HG03457 (cell line): ENCODE results near the gene JUP.

Experiments used
- ATAC-seq: cut with Tn5 transposase; IDR thresholded peaks from one replicate; pipeline ENCODE4 v1.9.1; 2021; ENCODE audit warnings: moderate number of reproducible peaks; ENCODE audit not compliant: unreplicated experiment

The JUP gene

GRCh38 chr17:41760878-41761277, 25.6 kb downstream of the JUP start:
- ATAC-seq, result no peak

- ATAC-seq, result no peak
These were observed 27.9 kb downstream of the JUP start for GRCh38 chr17:41758601-41759000.

DNA sequence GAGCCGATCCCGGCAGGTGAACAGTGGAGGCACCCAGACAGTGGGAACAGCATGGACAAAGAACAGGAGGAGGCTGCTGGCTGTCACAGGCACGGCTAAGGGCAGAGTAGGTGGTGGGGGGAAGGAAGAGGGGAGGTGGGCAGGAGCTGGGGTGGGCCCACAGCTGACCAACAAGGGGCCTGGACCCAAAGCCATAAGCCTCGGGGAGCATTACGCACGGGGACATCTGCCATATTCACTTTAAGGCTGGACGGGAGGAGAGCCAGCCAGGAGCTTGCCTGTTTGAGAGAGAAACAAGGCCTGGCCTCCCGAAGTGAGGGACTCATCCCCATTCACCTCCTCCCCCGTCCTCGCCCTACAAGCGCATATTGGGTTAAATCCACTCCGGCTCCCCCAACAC, 32.4 kb downstream of the JUP start:
- ATAC-seq, result no peak

DNA sequence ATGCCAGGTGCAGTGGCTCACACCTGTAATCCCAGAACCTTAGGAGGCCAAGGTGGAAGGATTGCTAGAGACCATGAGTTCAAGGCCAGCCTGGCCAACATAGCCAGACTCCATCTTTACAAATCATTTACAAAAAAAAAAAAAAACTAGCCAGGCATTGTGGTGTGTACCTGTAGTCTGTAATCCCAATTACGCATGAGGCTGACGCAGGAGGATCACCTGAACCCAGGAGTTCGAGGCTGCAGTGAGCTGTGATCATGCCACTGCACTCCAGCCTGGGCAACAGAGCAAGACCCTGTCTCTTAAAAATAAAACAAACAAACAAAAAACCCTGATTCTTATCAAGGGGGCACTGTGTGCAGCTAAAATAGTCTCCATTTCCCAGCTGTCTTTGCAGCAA, 35.2 kb downstream of the JUP start:
- ATAC-seq, result no peak

GRCh38 chr17:41750862-41751261, 35.6 kb downstream of the JUP start:
- no peak for ATAC-seq

- no peak for ATAC-seq
These were observed 38.2 kb downstream of the JUP start for GRCh38 chr17:41748275-41748674.

- ATAC-seq, result no peak
These were observed 44.8 kb downstream of the JUP start for GRCh38 chr17:41741709-41742108.

DNA sequence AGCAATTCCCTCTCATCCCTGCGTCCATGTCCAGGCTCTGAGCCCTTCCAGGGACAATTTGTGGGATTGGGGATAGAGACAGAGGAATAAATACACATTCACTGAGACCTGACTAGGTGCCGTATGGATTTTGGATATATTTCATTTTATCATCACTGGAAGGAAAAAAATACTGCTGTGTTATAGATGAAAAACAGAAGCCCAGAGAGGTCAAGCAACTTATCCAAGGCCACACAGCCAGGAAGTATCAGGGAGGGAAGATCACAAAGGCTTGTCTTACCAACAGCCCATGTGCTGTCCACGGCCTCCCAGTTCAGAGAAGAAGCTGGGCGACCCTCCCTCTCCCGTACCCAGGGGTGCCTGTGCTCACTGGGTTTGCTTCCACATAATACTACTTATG, 46.0 kb downstream of the JUP start:
- ATAC-seq, result no peak

DNA sequence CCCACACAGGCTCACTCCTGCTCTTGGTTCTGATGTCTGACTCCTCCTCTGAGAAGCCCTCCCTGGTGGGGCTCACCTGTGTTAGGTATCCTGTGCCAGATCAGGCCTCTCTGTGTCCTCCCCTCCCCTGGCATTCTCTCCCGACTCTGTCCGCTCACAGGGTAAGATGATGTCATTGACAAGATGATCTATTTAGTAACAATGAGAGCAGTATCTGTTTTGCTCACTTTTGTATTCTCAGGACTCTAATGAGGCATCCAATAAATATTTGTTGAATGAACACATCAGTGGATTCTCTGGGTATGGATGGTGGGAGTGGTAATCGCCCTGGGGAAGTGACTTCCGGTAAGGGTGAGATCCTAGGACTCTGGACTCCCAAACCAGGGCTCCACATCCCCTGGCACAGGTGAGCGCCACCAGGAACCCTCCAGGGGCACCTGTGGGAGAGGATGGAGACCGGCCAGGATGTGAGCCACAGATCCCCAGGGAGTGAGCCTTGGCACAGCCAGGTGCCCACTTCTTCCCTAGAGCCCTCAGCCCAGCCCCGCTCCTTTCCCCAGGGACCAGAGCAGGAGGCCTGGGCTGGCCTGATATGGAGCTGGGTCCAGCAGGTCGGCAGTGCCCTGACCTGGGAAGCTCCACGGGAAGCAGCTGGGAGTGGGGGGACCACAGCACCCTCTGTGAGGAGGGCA, 46.7 kb downstream of the JUP start:
- no peak for ATAC-seq

GRCh38 chr17:41738801-41739112, 47.8 kb downstream of the JUP start:
- ATAC-seq, result no peak

DNA sequence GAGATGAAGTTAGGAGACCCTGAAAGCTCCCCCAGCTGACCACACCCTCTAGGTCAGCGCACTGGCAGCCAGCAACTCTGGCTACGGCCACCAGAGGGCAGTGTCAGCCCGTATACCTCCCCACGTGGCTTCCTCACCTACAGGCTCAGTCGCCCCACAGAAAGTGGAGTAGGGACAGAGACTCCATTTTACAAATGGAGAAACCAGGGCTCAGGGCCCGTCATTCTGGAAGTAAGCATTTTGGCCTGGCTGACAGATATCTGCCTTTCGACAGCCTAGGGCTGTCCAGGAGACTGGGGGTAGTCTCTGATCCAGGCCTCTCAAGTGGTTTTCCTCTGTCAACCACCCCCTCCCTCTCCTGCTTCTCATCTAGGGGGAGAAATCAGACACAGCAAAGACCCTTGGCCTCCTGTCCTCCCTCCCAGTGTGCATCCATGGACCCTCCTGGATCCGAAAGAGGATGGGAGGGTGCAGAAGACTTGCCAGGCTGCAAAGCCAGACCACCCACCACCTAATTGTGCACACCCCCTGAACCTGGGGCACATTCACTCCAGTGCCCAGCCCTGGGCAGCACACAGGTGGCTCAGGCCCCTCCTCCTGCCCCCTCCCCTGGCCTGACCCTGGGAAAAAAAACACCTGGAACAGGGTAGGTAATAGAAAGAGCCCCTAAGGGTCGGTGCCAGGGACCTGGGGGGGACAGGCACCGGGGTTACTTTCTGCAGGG, 48.3 kb downstream of the JUP start:
- ATAC-seq, result no peak

- no peak for ATAC-seq
These were observed 48.9 kb downstream of the JUP start for GRCh38 chr17:41737680-41738023.

DNA sequence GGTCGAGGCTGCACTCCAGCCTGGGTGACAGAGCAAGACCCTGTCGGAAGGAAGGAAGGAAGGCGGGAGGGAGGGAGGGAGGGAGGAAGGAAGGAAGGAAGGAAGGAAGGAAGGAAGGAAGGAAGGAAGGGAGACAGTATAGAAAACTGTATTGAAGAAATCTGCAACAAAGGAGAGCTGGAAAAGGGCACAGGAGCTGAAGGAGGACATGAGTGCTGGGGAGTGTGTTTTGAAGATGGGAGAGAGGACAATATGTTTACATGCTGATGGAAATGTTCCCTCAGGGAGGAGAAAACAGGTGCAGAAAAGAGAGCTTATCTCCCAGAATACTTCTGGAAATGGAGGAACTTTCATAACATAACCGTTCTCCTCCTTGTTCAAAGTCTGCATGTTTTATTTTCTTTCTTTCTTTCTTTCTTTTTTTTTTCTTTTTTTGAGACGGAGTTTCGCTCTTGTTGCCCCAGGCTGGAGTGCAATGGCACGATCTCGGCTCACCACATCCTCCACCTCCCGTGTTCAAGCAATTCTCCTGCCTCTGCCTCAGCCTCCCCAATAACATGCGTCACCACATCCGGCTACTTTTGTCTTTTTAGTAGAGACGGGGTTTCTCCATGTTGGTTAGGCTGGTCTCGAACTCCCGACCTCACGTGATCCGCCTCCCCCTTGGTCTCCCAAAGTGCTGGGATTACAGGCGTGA, 49.4 kb downstream of the JUP start:
- ATAC-seq, result no peak

- no peak for ATAC-seq
These were observed 50.8 kb downstream of the JUP start for GRCh38 chr17:41735744-41736143.

DNA sequence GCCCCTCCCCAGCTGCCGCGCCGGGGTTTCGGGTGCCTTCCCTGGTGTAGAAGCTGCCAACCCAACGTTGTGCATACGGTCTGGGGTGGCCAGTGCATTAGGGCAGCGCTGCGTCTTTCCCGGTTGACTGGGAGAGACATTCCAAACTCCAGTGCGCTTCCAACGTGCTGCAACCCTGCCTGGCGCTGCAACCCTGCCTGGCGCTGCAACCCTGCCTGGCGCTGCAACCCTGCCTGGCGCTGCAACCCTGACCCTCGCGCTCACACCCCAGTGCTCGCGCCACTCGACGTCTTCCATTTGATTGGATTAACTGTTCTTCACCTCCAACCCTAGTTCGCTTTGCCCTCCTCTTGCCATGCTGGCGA, 51.6 kb downstream of the JUP start:
- no peak for ATAC-seq

DNA sequence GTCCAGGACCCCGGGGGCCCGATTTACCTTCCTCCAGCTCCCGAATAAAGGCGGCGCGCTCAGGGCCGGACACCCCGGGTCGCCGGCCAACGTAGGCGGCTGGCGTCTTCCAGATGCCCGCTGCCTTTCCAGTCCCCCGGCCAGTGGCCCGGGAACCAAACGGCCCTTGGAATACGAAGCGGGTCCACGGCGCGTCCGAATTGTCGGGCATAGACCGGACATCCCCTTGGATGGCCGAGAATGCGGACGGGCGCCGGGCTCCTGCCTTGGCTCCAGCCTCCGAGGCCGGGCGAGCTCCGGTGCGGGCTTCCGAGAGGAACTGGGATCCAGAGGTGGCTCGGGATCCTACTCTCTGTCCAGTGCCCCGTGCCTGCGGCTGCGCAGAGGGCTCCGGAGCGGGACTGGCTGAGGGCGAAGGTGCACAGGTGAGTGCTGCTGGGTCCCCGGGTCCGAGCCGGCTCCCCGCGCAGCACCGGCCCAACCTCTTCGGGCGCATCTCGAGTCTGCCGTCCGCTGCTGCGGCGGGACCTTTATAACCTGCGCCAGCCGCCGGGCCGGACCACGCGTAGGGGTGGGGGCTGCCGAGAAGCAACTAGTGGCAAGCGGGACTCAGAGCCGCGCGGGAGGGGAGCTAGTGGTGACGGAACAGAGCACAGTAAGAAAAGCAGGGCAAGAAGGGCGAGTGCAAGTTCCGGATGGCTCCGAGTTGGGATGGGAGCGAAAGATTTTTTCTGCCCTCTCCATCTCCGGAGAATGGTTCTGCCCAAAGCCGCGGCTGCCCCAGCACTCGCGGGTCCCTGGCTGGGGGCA, 52.2 kb downstream of the JUP start, which contains the start of gene HAP1:
Gene HAP1 (minus strand): TSS at position 505 of the 810 bp plus-strand sequence. CDS start 9 bp downstream, at position 496.
- no peak for ATAC-seq

GRCh38 chr17:41733348-41734138, 53.0 kb downstream of the JUP start:
- no peak for ATAC-seq

DNA sequence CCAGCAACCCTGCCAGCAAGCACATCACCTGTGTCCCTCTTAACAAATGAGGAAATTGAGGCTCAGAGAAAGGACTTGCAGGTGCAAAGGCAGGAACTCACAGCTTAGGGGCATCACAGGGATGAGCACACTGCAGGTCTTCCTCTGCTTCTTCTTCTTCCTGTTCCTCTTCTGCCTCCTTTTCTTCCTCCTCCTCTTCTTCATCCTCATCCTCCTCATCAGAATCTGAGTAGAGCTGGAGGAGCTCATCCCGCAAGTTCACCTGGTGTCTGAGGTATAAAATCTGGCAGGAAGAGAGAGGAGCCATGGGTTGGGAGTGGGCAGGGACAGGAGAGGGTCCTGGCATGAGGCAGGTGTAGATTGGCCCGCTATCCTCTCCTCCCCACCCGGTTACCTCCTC, 54.7 kb downstream of the JUP start:
- ATAC-seq, result no peak

- ATAC-seq, result no peak
These were observed 56.0 kb downstream of the JUP start for GRCh38 chr17:41730479-41730878.

DNA sequence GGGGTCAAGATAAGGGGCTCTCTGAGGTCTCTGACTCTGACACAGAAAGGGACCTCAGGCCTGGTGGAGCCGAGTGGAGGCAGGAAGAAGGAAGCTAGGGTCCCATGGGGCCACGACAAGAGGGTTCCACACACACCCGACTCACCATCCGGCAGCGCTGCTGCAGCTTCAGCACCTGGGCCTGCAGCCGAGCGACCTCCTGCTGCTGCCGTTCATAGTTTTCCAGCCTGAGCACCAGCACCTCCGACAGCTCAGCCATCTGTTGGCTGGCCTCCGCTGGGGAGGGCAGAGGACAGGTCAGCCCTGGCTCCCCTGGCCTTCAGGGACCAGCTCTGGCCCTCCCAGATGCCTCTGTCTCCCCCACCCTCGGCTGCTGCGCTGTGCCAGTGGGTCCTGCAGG, 58.5 kb downstream of the JUP start:
- ATAC-seq, result no peak

- ATAC-seq, result no peak
These were observed 61.4 kb downstream of the JUP start for GRCh38 chr17:41725134-41725533.
